ENCODE data around the gene MAP2K6. TPM values are rescaled to one million over a fixed set of nuclear protein-coding genes. Genes with fewer than 3 reads are reported as not detected.
"Not testable (repeated sequence)": the region's sequence is repeated elsewhere in the genome, so short reads cannot be mapped to it uniquely, and the experiment has no call there.

The MAP2K6 gene
- total and polyA plus RNA-seq, 12 donors = 0.88 to 4.0 (median 1.8) TPM

DNA sequence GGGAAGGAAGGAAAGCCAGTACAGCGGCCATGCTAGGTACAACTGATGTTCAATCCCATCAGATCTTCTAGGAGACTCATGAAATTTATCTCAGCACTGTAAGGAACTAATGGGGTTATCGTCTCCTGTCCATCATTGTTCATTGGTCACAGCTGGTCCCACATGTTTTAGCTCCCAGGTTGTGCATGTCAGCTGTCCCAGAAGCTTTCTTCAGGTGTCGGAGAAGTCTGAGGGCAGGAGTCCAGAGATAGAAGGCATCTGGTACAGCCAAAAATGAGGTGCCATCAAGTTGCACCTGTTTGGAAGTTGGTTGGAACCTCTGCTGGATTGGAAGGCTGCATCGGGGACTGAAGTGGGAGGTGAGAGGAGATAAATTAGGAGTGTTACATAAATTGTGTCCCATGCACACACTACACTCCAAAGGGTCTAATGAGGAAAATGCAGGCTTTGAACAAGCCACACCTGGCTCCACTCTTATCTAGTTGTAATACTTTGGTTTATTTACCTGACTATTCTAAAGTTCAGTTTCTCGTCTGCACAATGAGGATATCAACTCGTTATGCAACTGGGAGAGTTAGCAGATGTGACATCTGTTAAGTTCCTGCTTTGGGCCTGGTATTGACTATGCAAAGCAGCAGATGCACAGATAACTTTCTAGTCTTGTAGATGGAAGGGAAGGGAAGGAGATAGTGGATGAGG is 62.9 kb downstream of the MAP2K6 start:
- 92 to 93% methylated on average over 6 of the region's 6 CpGs for WGBS, 2 donors
- Histone ChIP-seq H3K36me3 (no peaks in the 10 kb centered on the region), H3K4me1 (peaks cover 0 to 11% (median 4%) of the 10 kb centered on the region in 9 donors), H3K9me3 (no peaks in the 10 kb centered on the region), H3K27ac (no peak overlapping the region), H3K27me3 (no peaks in the 10 kb centered on the region), H3K4me3 (no peak overlapping the region)
- no peak for DNase-seq
- TF ChIP-seq, protein P1, sequence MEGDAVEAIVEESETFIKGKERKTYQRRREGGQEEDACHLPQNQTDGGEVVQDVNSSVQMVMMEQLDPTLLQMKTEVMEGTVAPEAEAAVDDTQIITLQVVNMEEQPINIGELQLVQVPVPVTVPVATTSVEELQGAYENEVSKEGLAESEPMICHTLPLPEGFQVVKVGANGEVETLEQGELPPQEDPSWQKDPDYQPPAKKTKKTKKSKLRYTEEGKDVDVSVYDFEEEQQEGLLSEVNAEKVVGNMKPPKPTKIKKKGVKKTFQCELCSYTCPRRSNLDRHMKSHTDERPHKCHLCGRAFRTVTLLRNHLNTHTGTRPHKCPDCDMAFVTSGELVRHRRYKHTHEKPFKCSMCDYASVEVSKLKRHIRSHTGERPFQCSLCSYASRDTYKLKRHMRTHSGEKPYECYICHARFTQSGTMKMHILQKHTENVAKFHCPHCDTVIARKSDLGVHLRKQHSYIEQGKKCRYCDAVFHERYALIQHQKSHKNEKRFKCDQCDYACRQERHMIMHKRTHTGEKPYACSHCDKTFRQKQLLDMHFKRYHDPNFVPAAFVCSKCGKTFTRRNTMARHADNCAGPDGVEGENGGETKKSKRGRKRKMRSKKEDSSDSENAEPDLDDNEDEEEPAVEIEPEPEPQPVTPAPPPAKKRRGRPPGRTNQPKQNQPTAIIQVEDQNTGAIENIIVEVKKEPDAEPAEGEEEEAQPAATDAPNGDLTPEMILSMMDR (IDR thresholded peaks at IDR 0.05) = no peak
- ATAC-seq = no peak
- intact Hi-C loops (cut with DNase I) = no loop called here

DNA sequence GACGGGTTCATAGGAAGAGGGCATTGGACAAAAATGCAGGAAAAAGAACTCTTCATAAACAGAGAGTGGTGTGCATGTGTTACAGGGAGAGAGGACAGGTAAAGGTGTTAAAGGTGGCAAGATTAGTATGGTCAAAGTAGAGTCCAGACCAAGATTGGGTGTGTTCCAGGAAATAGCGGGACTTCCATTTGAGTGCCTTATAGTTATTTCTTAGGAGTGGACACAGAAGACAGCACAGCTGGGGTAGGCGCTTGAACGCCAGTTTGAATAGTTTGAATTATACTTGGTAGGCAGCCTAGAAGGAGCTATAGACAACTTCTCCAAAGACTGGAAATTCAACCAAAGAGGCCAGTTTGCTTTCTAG is 63.4 kb downstream of the MAP2K6 start:
- no peak for ATAC-seq
- no peak overlapping the region for H3K27ac ChIP-seq

DNA sequence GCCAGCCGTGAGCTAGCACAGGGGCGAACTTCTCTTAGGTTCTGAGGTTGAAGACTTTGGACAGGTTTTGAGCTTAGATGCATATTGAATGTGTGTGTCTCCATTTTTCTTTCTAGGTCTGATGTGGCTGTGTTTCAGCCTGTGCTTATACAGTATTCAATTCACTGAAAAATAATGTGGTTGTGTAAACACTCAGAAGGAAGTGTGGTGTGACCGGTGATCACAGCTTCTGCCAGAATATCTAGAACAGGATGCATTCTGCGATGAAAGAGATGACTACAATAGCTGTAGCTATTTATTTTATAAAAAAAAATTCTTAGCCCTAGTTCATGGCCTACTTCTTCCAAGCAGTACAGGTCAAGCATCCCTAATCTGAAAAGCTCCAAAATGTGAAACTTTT is 64.4 kb downstream of the MAP2K6 start:
- ATAC-seq = no peak
- TF ChIP-seq, protein P1 (IDR thresholded peaks at IDR 0.05) = no peak
- no peak for DNase-seq
- Histone ChIP-seq H3K27ac (no peak overlapping the region), H3K4me1 (peaks cover 0 to 8% (median 4%) of the 10 kb centered on the region in 9 donors), H3K9me3 (no peaks in the 10 kb centered on the region), H3K27me3 (no peaks in the 10 kb centered on the region), H3K36me3 (no peaks in the 10 kb centered on the region), H3K4me3 (no peak overlapping the region)
- 77 to 81% methylated on average over 4 of the region's 4 CpGs for WGBS, 2 donors
- intact Hi-C loops (cut with DNase I) = no loop called here

More for the DNA sequence above, 63.4 kb downstream of the MAP2K6 start:
- TF ChIP-seq, protein P1 (IDR thresholded peaks at IDR 0.05) = no peak
- WGBS, 2 donors = 97 to 100% methylated on average over 4 of the region's 4 CpGs
- Histone ChIP-seq H3K9me3 (no peaks in the 10 kb centered on the region), H3K27me3 (no peaks in the 10 kb centered on the region), H3K4me3 (no peak overlapping the region), H3K36me3 (no peaks in the 10 kb centered on the region), H3K4me1 (peaks cover 0 to 11% (median 4%) of the 10 kb centered on the region in 9 donors)
- no peak for DNase-seq
- intact Hi-C loops (cut with DNase I) = no loop called here

DNA sequence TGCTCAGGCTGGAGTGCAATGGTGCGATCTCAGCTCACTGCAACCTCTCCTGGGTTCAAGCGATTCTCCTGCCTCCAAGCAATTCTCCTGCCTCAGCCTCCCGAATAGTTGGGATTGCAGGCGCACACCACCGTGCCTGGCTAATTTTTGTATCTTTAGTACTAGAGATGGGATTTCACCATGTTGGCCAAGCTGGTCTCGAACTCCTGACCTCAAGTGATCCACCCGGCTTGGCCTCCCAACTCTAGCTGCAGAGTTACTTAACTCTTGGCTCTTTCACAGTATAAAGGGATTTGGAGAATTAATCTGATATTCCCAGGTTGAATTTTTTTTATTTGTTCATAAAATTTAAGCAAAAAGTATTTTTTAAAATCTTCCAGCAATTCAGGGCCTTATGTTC is 65.3 kb downstream of the MAP2K6 start:
- H3K4me1 ChIP-seq = peaks cover 0 to 15% (median 4%) of the 10 kb centered on the region in 9 donors
- intact Hi-C loops (cut with DNase I) = loop anchor here in 2 of 10 donors (5.0 to 10.0 kb wide), 2 partner anchors 65 to 152 kb away; partner anchors contain the start of genes ABCA5 (in 1 of the 2) and MAP2K6 (in 1 of the 2)
- not testable (repeated sequence) for H3K27me3 ChIP-seq, H3K36me3 ChIP-seq, H3K4me3 ChIP-seq, H3K9me3 ChIP-seq, H3K27ac ChIP-seq, ATAC-seq, DNase-seq
- WGBS, 2 donors = 93 to 96% methylated on average over 7 of the region's 7 CpGs

DNA sequence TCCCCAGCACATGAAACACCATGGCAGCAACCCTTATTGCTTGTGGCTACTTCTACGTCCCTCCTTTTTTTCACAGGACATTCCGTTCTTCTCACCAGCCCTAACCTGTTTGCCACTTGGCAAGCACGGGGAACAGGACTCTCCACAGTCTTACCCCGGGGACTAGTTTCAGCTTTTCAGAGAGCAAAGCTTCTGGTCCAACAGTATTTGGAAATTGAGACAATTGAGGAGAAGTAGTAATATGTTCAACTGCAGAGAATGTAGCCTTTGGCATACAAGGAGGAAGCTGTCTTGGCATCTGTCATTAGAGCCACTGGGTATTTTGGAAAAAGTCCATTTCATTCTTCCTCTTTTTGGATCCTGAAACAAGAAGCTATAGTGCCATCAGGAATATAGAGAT is 65.7 kb downstream of the MAP2K6 start:
- H3K9me3 ChIP-seq = no peaks in the 10 kb centered on the region
- intact Hi-C loops (cut with DNase I) = loop anchor here in 2 of 10 donors (5.0 to 10.0 kb wide), 2 partner anchors 65 to 153 kb away; partner anchors contain the start of genes ABCA5 (in 1 of the 2) and MAP2K6 (in 1 of the 2)
- ATAC-seq = peak in 2 of 8 donors; percentile 63 to 69

More for the DNA sequence above, 65.7 kb downstream of the MAP2K6 start:
- Histone ChIP-seq H3K27ac (no peak overlapping the region), H3K36me3 (no peaks in the 10 kb centered on the region), H3K4me1 (peaks cover 0 to 20% (median 4%) of the 10 kb centered on the region in 9 donors), H3K27me3 (no peaks in the 10 kb centered on the region), H3K4me3 (no peak overlapping the region)
- TF ChIP-seq, protein P1 (IDR thresholded peaks at IDR 0.05) = no peak
- no peak for DNase-seq
- 74 to 84% methylated on average over 4 of the region's 4 CpGs for WGBS, 2 donors
